NCI-H2227 (cell line): ENCODE results near the gene PCP4L1.
"Not testable (repeated sequence)": the region's sequence is repeated elsewhere in the genome, so short reads cannot be mapped to it uniquely, and the experiment has no call there.

Experiments used
- DNase-seq: peaks from one replicate; lab custom pipeline; 2025; ENCODE audit not compliant: unreplicated experiment; lab: John Stamatoyannopoulos, UW

The PCP4L1 gene

DNA sequence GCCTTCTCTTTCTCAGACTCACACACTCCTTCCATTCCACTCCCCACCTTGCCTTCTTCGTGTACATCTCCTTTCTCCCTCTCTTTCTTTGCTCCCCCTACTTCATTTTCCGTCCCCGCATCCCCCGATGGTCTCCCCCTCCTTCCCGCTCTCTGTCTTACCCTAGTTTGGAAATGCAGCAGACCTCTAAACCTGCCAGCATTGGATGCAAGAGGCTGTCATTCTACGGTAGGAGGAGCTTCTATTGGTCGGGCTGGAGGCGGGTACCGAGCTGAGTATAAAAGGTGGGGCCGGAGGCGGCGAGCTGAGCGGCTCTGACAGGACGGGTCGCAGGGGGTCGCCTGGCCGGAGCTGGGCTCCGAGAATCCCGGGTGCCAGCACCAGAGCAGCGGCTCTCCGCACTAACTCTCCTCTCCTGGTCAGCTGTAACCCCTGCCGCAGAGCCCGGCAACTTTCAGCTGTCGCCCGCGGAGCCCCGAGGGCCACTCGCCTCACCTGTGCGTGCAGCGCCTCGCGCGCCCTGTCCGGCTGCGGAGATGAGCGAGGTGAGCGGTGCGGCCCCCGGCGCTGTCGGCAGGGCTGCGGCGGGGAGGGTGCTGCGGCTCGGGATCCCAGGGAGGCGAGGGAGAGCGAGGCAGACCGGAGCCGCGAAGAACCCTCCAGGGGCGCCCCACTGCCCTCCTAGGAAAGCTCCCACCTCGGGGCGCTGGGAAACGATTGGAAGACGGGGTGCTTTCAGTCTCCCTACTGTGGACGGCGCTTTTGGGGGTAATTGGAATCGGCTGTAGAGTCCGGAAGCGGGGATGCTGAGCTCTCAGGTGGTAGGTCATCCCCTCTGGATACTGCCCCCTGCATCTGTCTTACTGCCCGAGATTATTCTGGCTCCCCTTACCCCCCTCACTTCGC, at the start of gene PCP4L1:
TSS of gene PCP4L1 (plus strand) at position 307 of the 906 bp plus-strand sequence. CDS start at position 537, 230 bp downstream.
- peak; percentile 92 for DNase-seq

DNA sequence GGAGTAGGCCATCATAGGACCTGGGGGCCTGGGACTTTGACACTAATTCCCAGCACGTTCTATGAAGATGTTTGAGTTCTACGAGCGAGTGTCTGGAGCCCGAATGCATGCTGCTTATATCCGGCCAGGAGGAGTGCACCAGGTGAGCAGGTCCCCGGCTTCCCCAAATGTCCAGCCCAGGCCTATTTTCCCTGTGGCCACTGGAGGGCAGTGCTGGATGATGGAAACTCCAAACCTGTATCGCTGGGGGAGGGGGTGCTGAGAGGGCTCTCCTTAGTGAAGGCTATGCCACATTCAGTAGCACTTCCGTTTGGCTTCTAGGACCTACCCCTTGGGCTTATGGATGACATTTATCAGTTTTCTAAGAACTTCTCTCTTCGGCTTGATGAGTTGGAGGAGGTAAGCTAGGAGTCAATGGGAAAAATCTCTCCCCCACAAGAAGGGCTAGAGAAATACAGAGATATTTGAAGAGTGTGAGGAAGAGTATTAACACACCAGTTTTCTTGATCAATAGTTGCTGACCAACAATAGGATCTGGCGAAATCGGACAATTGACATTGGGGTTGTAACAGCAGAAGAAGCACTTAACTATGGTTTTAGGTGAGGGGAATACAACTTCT, 48.6 kb upstream of the PCP4L1 start:
- DNase-seq: peak; percentile 87

- DNase-seq: no peak
These were observed 44.2 kb upstream of the PCP4L1 start for GRCh38 chr1:161214369-161214768.

GRCh38 chr1:161215076-161215475, 43.5 kb upstream of the PCP4L1 start, which contains the start of gene FCER1G:
TSS of gene FCER1G (plus strand) at chr1:161215295. CDS start at chr1:161215322, 27 bp downstream.
- no peak for DNase-seq

- DNase-seq: no peak
These were observed 41.4 kb upstream of the PCP4L1 start for GRCh38 chr1:161216945-161217712.

DNA sequence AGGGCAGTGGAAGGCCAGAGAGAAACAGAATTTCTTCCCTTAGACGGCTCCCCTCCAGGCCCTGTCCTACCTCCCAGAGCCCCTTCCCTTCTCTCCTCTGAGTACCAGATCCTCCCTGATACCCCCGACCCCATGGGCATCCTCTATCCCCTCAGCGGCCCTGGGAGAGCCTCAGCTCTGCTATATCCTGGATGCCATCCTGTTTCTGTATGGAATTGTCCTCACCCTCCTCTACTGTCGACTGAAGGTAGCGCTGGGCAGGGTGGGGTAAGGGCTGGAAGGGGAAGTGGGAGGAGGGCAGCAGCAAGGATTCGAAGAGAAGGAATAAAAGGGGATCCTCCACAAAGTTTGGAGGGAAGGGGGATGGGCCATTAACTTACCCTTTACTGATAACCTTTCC, 40.7 kb upstream of the PCP4L1 start:
- no peak for DNase-seq

GRCh38 chr1:161218301-161219077, 40.1 kb upstream of the PCP4L1 start:
- DNase-seq: no peak

DNA sequence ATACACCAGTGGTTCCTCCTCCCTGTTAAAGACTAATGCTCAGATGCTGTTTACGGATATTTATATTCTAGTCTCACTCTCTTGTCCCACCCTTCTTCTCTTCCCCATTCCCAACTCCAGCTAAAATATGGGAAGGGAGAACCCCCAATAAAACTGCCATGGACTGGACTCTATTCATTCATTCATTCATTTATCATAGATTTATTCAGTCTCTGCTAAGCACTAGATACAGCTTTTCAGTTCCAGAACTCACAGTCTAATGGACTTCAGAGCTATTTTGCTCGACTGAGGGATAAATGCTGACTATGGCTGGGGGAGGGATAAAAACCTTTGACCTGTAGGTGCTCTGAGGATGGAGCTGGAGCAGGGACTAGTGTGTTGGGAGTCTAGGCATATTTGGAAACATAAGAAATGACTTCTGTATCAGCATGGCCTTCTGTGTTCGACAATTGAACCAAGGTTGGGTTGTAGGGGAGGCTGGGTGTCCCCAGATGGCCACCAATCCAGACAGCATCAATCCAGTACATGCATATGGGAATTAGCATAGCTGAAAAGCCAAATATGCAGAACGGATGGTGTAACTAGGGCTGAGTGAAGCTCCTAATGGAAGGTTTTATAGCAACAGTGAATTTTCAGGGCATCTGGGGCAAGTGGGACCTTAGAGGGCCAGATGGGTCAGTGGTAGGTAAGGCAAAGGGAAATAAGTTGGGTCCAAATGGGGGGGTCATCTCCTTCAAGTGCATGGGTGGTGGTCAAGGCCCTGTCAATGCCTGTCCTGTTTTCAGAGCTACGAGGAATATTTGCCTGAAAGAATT, 39.3 kb upstream of the PCP4L1 start:
- no peak for DNase-seq

DNA sequence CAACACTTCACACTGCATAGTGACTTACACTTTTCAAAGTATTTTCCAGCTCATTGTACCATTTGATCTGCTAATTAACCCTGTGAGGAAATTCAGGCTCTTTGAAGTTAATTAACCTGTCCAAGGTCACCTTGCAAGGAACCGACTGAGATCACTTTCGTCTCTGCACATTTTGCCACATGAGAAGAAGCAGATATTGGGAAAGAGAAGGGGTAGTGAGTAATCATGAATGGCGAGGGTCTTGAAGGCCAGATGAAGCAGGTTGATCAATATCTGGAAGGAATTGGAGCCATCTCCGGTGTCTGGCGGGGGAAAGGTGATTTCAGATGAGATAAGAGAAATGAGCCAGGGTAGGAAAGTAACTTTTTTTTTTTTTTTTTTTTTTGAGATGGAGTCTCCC, 38.5 kb upstream of the PCP4L1 start:
- DNase-seq: no peak

DNA sequence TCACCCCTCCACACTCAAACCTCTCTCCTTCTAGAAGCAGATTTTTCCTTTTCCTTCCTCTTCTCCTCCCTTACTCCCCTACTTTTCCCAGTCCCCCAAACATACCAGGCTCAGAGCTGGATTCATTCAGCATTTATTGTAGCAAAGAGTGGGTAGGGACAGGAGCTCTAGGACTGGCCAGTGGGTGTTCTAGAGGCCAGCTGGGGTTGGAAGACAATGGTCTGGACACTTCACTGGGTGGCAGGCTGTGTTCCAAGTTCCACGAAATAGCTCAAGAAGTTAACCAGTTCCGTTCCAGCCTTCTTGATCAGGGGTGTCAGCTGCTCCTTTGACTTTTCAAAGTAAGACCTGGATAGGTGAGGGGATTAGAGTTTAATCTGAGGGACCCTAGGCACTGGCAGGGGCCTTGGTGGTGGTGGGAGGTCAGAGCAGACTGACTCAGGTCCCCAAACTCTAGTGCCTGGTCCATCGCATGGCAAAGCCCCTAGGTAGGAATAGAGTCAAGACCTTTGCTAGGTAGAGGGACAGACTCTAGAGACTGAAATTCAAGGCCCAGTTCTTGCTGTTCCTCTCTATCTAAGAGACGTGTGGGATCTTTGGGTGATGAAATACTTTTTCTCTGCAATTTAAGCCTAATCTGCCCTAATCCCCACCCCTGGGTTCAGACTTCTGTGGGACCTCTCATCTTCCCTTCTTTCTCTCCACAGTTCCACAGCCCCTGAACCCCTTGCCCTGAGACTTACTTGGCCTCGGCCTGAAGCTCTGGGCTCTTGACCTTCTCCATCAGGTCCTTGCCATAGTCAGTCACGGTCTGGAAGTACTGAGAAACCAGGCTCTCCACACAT, 36.1 kb upstream of the PCP4L1 start:
- DNase-seq: no peak

- DNase-seq: no peak
These were observed 34.5 kb upstream of the PCP4L1 start for GRCh38 chr1:161223805-161224694.

DNA sequence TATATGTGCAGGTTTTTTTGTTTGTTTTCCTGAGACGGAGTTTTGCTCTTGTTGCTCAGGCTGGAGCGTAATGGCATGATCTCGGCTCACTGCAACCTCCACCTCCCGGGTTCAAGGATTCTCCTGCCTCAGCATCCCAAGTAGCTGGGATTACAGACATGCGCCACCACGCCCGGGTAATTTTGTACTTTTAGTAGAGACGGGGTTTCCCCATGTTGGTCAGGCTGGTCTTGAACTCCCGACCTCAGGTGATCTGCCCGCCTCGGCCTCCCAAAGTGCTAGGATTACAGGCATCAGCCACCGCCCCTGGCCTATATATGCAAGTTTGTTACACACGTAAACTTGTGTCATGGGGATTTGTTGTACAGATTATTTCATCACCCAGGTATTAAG, 33.9 kb upstream of the PCP4L1 start:
- not testable (repeated sequence) for DNase-seq

DNA sequence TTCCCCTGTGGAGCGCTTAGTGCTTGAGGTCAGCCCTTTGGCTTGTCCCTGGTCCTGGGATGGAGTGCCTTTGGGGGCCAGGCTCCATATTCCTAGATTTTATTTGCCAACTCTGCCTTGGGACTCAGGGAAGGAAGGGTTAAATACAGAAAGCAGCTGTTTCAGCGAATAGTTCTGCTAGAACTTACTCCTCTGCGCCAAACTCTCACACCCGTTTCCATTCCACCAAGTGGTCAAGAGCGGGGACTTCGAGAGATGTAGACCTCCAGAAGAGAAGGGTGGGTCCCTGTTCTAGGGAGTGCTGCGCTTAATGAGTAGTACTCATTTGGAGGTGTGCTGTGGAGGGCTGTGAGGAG, 33.4 kb upstream of the PCP4L1 start:
- no peak for DNase-seq

DNA sequence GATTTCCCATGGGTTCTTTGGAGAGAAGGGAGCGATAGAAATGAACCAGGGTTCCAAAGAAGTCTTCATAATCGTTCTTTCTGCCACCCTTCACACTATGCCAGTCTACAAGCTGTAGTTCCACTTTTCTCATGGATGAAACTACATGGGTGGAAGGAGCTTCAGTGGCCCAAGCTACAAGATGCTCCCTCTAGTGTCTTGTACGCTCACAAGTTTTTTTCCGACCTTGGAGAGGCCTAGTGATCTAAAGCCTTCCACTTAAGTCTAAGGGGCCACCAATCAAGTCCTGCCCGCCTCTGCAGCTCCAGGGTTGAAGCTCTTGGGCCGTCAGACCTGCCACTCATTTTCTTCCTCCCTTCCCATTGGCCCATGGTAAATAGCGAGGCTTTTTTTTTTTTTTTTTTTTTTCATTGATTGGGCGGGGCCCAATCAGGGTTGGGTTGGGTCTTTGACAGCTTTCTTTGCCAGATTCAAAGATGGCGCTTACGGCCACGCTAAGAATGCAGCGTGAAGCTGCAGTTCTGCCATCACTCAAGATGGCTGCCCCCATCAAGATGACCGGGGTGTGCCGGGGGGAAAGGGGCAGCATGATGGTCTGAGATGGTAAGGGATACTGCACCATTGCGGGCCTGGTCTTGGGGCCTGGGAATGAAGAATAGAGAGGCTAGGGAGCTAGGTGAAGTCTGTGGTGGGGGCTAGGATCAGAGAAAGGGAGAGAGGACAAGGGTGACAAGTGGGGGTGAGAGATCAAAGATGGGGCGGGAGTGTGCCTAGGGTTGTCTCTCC, 32.8 kb upstream of the PCP4L1 start, which contains the start of gene TOMM40L:
TSS of gene TOMM40L (plus strand) at position 527 of the 786 bp plus-strand sequence. CDS start 430 bp downstream, outside the sequence.
- peak; percentile 99 for DNase-seq

DNA sequence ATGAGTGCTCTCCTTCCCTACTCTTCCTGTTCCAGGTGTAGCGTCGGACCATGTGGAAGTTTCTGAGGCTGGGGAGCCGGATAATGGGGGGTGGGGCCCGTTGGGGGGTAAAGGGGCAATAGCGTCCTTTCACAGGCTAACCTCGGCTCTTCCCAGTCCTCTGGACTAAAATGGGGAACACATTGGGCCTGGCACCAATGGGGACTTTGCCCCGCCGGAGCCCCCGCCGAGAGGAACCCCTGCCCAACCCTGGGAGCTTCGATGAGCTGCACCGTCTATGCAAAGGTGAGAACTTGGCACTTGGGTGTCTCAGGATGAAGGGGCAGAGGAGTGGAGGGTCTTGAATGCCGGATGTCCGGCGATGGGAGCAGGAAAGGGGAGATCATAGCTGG, 32.2 kb upstream of the PCP4L1 start:
- DNase-seq: no peak

DNA sequence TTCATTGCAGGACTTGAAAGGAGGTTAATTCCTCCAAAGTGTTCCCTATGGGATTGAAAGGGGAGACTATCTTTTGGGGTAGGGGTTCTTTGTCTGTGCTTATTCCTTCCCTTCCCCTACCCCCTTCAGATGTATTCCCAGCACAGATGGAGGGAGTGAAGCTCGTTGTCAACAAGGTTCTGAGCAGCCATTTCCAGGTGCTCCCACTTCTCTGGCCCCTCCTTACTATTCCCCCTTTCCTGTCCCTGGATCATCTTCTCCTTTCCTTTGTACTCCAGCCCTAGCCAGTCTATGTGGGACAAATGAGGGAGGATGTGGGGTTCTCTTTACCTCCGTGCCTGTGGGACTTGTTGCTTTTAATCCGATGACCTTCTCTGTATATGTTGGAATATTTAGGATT, 31.8 kb upstream of the PCP4L1 start:
- no peak for DNase-seq

- peak; percentile 77 for DNase-seq
These were observed 31.2 kb upstream of the PCP4L1 start for GRCh38 chr1:161227196-161227871.
